ENCODE results near the gene INTS14.
"Not testable (repeated sequence)": the region's sequence is repeated elsewhere in the genome, so short reads cannot be mapped to it uniquely, and the experiment has no call there.

INTS14 gene

DNA sequence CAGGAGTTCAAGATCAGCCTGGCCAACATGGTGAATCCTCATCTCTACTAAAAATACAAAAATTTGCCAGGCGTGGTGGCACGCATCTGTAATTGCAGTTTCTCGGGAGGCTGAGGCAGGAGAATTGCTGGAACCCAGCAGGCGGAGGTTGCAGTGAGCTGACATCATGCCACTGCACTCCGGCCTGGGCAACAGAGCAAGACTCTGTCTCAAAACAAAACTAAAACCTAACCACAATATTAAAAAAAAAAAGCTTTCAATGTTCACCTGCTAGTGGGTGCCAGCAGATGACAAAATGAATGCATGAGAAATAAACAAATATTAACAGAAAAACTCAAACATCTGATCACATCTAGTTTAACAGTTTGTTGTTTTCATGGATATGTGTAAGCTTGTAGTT lies 19.8 kb upstream of the INTS14 start:
- Histone ChIP-seq H3K9ac (ENCODE audit: low read depth, low read length) (no peak overlapping the region), H3K36me3 (ENCODE audit: control insufficient read depth, insufficient read depth, low read length) (no peaks in the 10 kb centered on the region), H3K4me3 (ENCODE audit: low read depth, low read length) (no peak overlapping the region), H3K27me3 (ENCODE audit: control insufficient read depth, insufficient read depth, low read length) (no peaks in the 10 kb centered on the region), H3K9me3 (ENCODE audit: control insufficient read depth, insufficient read depth, low read length) (no peaks in the 10 kb centered on the region), H3K4me1 (ENCODE audit: control insufficient read depth, insufficient read depth, low read length) (no peaks in the 10 kb centered on the region), H3K27ac (ENCODE audit: low read depth, low read length) (no peak overlapping the region)

DNA sequence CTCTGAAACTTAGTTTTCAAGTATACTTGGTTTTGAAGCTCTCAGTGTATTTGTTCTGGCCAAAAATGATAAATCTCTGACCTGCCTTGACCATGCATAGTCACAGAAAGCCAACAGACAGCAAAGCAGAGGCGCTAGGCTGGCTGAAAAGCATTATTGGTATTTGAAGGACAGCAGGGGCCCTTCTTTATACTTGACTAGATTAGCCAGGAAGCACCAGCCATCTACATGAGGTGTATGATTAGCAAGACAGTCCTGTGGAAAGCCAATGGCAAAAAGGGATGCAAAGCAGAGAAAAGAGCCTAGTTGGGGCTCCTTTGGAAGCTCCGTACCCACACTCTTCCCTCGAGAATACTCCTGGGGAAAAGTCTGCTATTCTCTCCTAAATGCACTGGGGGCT lies 18.6 kb upstream of the INTS14 start:
- H3K27ac ChIP-seq (ENCODE audit: low read depth, low read length), result no peak overlapping the region

GRCh38 chr15:65626856-65627255 lies 15.9 kb upstream of the INTS14 start:
- no peak overlapping the region for H3K9ac ChIP-seq (ENCODE audit: low read depth, low read length)
- no peaks in the 10 kb centered on the region for H3K4me1 ChIP-seq (ENCODE audit: control insufficient read depth, insufficient read depth, low read length)
- no peak overlapping the region for H3K4me3 ChIP-seq (ENCODE audit: low read depth, low read length)
- no peaks in the 10 kb centered on the region for H3K27me3 ChIP-seq (ENCODE audit: control insufficient read depth, insufficient read depth, low read length)
- H3K27ac ChIP-seq (ENCODE audit: low read depth, low read length), result no peak overlapping the region
- no peaks in the 10 kb centered on the region for H3K9me3 ChIP-seq (ENCODE audit: control insufficient read depth, insufficient read depth, low read length)
- H3K36me3 ChIP-seq (ENCODE audit: control insufficient read depth, insufficient read depth, low read length), result no peaks in the 10 kb centered on the region

More for the DNA sequence above, 18.6 kb upstream of the INTS14 start:
- Histone ChIP-seq H3K27me3 (ENCODE audit: control insufficient read depth, insufficient read depth, low read length) (no peaks in the 10 kb centered on the region), H3K36me3 (ENCODE audit: control insufficient read depth, insufficient read depth, low read length) (no peaks in the 10 kb centered on the region), H3K9ac (ENCODE audit: low read depth, low read length) (no peak overlapping the region), H3K4me1 (ENCODE audit: control insufficient read depth, insufficient read depth, low read length) (no peaks in the 10 kb centered on the region), H3K4me3 (ENCODE audit: low read depth, low read length) (no peak overlapping the region), H3K9me3 (ENCODE audit: control insufficient read depth, insufficient read depth, low read length) (no peaks in the 10 kb centered on the region)

DNA sequence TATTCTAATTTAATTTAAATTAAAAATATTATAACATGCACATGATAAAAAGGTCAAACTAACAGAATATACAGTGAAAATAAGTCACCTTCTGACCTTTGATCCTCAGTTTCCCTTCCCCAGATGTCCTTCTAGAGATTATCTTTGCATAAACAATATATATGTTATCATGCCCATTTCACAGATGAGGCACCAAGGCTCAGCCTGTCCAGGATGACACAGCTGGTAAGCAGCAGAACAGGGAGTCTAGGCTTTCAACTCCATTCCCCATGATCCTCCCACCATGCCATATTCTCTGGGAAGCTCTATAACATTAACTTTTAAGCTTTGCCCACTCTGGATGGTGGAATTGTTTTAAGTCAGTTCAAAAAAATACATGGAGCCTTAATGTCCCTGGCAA lies 12.2 kb upstream of the INTS14 start:
- H3K27me3 ChIP-seq (ENCODE audit: control insufficient read depth, insufficient read depth, low read length), result no peaks in the 10 kb centered on the region
- H3K9ac ChIP-seq (ENCODE audit: low read depth, low read length), result no peak overlapping the region
- no peaks in the 10 kb centered on the region for H3K36me3 ChIP-seq (ENCODE audit: control insufficient read depth, insufficient read depth, low read length)
- H3K9me3 ChIP-seq (ENCODE audit: control insufficient read depth, insufficient read depth, low read length), result no peaks in the 10 kb centered on the region
- no peak overlapping the region for H3K27ac ChIP-seq (ENCODE audit: low read depth, low read length)
- no peak overlapping the region for H3K4me3 ChIP-seq (ENCODE audit: low read depth, low read length)
- H3K4me1 ChIP-seq (ENCODE audit: control insufficient read depth, insufficient read depth, low read length), result peaks cover 13% of the 10 kb centered on the region

- no peak within 1 kb of the TSS for H3K27ac ChIP-seq (ENCODE audit: low read depth, low read length)
- H3K36me3 ChIP-seq (ENCODE audit: control insufficient read depth, insufficient read depth, low read length), result no peaks in the 10 kb centered on the region
- no peak within 1 kb of the TSS for H3K4me3 ChIP-seq (ENCODE audit: low read depth, low read length)
- H3K9me3 ChIP-seq (ENCODE audit: control insufficient read depth, insufficient read depth, low read length), result no peaks in the 10 kb centered on the region
- H3K27me3 ChIP-seq (ENCODE audit: control insufficient read depth, insufficient read depth, low read length), result no peaks in the 10 kb centered on the region
- H3K4me1 ChIP-seq (ENCODE audit: control insufficient read depth, insufficient read depth, low read length), result peaks cover 13% of the 10 kb centered on the region
- no peak within 1 kb of the TSS for H3K9ac ChIP-seq (ENCODE audit: low read depth, low read length)
Measured at GRCh38 chr15:65621638-65622037, 10.7 kb upstream of the INTS14 start, which contains the start of gene SLC24A1. Gene SLC24A1 (plus strand): TSS chr15:65621938. CDS start chr15:65624081, 2,143 bp downstream.

DNA sequence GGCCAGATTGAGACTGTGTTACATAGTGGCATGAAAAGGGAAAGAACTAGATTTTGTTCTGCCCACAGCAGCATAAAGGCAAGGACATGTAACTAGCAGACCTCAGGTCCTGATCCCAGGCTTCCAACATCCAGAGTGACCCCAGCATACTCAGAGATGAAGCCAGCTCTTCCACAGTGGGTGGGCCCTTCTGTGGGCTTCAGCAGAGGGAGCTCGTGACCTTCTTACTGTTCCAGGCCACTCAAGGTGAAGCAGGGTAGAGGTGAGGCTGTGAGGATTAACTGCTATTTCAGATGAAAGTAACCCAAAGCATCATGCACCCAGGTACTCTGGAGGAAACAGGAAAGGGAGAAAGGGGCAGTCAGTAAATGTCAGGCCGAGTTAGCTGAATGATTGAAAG lies 9.9 kb upstream of the INTS14 start:
- Histone ChIP-seq H3K9ac (ENCODE audit: low read depth, low read length) (no peak overlapping the region), H3K4me3 (ENCODE audit: low read depth, low read length) (no peak overlapping the region), H3K36me3 (ENCODE audit: control insufficient read depth, insufficient read depth, low read length) (no peaks in the 10 kb centered on the region), H3K27me3 (ENCODE audit: control insufficient read depth, insufficient read depth, low read length) (no peaks in the 10 kb centered on the region), H3K9me3 (ENCODE audit: control insufficient read depth, insufficient read depth, low read length) (no peaks in the 10 kb centered on the region), H3K27ac (ENCODE audit: low read depth, low read length) (no peak overlapping the region), H3K4me1 (ENCODE audit: control insufficient read depth, insufficient read depth, low read length) (peaks cover 13% of the 10 kb centered on the region)

GRCh38 chr15:65619626-65620290 lies 8.8 kb upstream of the INTS14 start:
- Histone ChIP-seq H3K9me3 (ENCODE audit: control insufficient read depth, insufficient read depth, low read length) (no peaks in the 10 kb centered on the region), H3K27ac (ENCODE audit: low read depth, low read length) (no peak overlapping the region), H3K27me3 (ENCODE audit: control insufficient read depth, insufficient read depth, low read length) (no peaks in the 10 kb centered on the region), H3K36me3 (ENCODE audit: control insufficient read depth, insufficient read depth, low read length) (no peaks in the 10 kb centered on the region), H3K4me1 (ENCODE audit: control insufficient read depth, insufficient read depth, low read length) (peaks cover 13% of the 10 kb centered on the region), H3K4me3 (ENCODE audit: low read depth, low read length) (no peak overlapping the region), H3K9ac (ENCODE audit: low read depth, low read length) (no peak overlapping the region)

DNA sequence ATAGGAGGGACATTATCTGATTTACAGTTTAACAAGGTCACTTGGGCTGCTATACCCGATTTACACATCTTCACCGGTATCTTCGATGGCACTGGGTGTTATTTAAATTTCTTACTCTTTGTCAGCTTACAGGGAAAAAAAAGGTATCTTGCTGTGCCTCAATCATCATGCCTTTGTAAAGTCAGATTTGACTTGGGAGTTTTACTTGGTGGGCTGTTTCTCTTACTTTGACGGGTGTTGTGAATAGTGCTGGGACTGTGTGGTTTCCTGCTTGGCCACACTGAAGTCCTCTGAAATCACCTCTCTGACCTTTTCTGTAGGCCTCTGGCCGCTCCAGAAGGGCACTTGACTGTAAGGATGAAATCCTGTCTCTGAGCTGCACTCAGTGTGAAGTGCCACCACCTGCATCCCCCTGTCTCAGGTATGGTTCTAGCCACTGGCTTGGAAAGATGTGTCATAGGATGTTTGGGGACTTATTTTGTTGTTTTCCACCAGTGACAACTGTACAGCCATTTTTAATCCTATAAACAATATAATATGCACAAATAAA lies 7.7 kb upstream of the INTS14 start:
- H3K4me1 ChIP-seq (ENCODE audit: control insufficient read depth, insufficient read depth, low read length), result peaks cover 13% of the 10 kb centered on the region
- 0 out of 2 replicates have a peak overlapping the region, but pooled peaks have one; percentile 8 for H3K4me3 ChIP-seq (ENCODE audit: low read depth, low read length)
- no peak overlapping the region for H3K9ac ChIP-seq (ENCODE audit: low read depth, low read length)
- H3K9me3 ChIP-seq (ENCODE audit: control insufficient read depth, insufficient read depth, low read length), result no peaks in the 10 kb centered on the region
- no peaks in the 10 kb centered on the region for H3K27me3 ChIP-seq (ENCODE audit: control insufficient read depth, insufficient read depth, low read length)
- peak overlapping the region; percentile 30 for H3K27ac ChIP-seq (ENCODE audit: low read depth, low read length)
- no peaks in the 10 kb centered on the region for H3K36me3 ChIP-seq (ENCODE audit: control insufficient read depth, insufficient read depth, low read length)

DNA sequence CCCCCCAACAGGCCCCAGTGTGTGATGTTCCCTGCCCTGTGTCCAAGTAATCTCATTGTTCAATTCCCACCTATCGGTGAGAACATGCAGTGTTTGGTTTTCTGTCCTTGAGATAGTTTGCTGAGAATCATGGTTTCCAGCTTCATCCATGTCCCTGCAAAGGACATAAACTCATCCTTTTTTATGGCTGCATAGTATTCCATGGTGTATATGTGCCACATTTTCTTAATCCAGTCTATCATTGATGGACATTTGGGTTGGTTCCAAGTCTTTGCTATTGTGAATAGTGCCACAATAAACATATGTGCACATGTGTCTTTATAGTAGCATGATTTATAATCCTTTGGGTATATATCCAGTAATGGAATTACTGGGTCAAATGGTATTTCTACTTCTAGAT lies 5.0 kb upstream of the INTS14 start:
- H3K36me3 ChIP-seq (ENCODE audit: control insufficient read depth, insufficient read depth, low read length); H3K9ac ChIP-seq (ENCODE audit: low read depth, low read length); H3K4me3 ChIP-seq (ENCODE audit: low read depth, low read length); H3K27ac ChIP-seq (ENCODE audit: low read depth, low read length); H3K27me3 ChIP-seq (ENCODE audit: control insufficient read depth, insufficient read depth, low read length); H3K9me3 ChIP-seq (ENCODE audit: control insufficient read depth, insufficient read depth, low read length): not testable (repeated sequence)
- peaks cover 26% of the 10 kb centered on the region for H3K4me1 ChIP-seq (ENCODE audit: control insufficient read depth, insufficient read depth, low read length)

- Histone ChIP-seq H3K9me3 (ENCODE audit: control insufficient read depth, insufficient read depth, low read length) (no peaks in the 10 kb centered on the region), H3K27me3 (ENCODE audit: control insufficient read depth, insufficient read depth, low read length) (no peaks in the 10 kb centered on the region), H3K4me3 (ENCODE audit: low read depth, low read length) (no peak overlapping the region), H3K36me3 (ENCODE audit: control insufficient read depth, insufficient read depth, low read length) (no peaks in the 10 kb centered on the region), H3K27ac (ENCODE audit: low read depth, low read length) (no peak overlapping the region), H3K9ac (ENCODE audit: low read depth, low read length) (no peak overlapping the region; the same call in 1 of the 2 replicates), H3K4me1 (ENCODE audit: control insufficient read depth, insufficient read depth, low read length) (peaks cover 13% of the 10 kb centered on the region)
Measured at GRCh38 chr15:65612949-65613744, 2.2 kb upstream of the INTS14 start.

DNA sequence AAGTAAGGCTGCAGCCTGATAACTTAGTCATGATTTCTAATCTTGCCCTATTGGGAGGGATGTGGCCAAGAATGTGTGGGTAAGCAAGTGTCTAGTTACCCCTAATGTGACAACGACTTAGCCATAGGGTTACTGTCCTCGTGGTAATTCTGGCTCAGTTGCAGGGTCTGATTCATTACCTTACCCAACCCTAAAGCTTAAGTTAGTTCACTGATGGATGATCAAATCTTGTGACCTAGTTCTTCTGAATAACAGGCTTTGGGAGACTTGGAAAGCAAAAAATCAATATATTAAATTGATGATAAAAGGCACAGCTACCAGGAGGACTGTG lies 1.6 kb upstream of the INTS14 start:
- Histone ChIP-seq H3K9me3 (ENCODE audit: control insufficient read depth, insufficient read depth, low read length) (no peaks in the 10 kb centered on the region), H3K4me3 (ENCODE audit: low read depth, low read length) (no peak overlapping the region), H3K27ac (ENCODE audit: low read depth, low read length) (peak overlapping the region; percentile 50), H3K9ac (ENCODE audit: low read depth, low read length) (no peak overlapping the region), H3K36me3 (ENCODE audit: control insufficient read depth, insufficient read depth, low read length) (no peaks in the 10 kb centered on the region), H3K27me3 (ENCODE audit: control insufficient read depth, insufficient read depth, low read length) (no peaks in the 10 kb centered on the region), H3K4me1 (ENCODE audit: control insufficient read depth, insufficient read depth, low read length) (peaks cover 13% of the 10 kb centered on the region)
